ENCODE measurements around the gene SLC35B2. TPM values are rescaled to one million over a fixed set of nuclear protein-coding genes. Genes with fewer than 3 reads are reported as not detected.

The SLC35B2 gene
- total and polyA plus RNA-seq, 9 of the 15 experiments (the other 6 are each of a cell fraction or from before 2014, with no cell fraction given), result 14.5 to 59.1 (median 47.1) TPM

GRCh38 chr6:44237813-44238433 lies 19.4 kb downstream of the SLC35B2 start (continued):
- TF ChIP-seq TOE1 (IDR thresholded peaks at IDR 0.05; ENCODE audit: borderline replicate concordance) (peak; percentile 80), TOE1 (CRISPR knock-in tag; IDR thresholded peaks at IDR 0.05; ENCODE audit: borderline replicate concordance, low read depth) (no peak), ZNF212 (CRISPR knock-in tag; IDR thresholded peaks at IDR 0.05) (no peak), JUND (IDR thresholded peaks at IDR 0.05; ENCODE audit: borderline replicate concordance, low read depth, low read length) (peak; percentile 99), JUND (tag; IDR thresholded peaks at IDR 0.05; ENCODE audit: borderline replicate concordance, low read depth, low read length) (peak; percentile 99), ZBTB7A (IDR thresholded peaks at IDR 0.05; ENCODE audit: borderline replicate concordance, control insufficient read depth, low read depth, low read length) (peak; percentile 98), MTA1 (IDR thresholded peaks at IDR 0.05; ENCODE audit: borderline replicate concordance) (peak; percentile 83), THAP7 (CRISPR knock-in tag; IDR thresholded peaks at IDR 0.05) (peak; percentile 85), RCOR1 (IDR thresholded peaks at IDR 0.05; ENCODE audit: borderline replicate concordance in 1 of 2, low read depth in 2 of 2, low read length in 2 of 2) (peak; percentile 37 to 73; a peak in 3 of 4 replicates), CHD7 (IDR thresholded peaks at IDR 0.05; ENCODE audit: low read depth, low read length) (no peak), ZNF217 (CRISPR knock-in tag; IDR thresholded peaks at IDR 0.05) (no peak), SNAPC5 (CRISPR knock-in tag; IDR thresholded peaks at IDR 0.05) (no peak), ATF1 (CRISPR knock-in tag; IDR thresholded peaks at IDR 0.05) (no peak; the same call in 1 of the 2 replicates), ATF1 (tag; IDR thresholded peaks at IDR 0.05) (peak; percentile 95), E2F1 (CRISPR knock-in tag; IDR thresholded peaks at IDR 0.05) (no peak)

All from K562 (cell line).